Measurements from ENCODE around the gene TSFM. TPM values are rescaled to one million over a fixed set of nuclear protein-coding genes. Genes with fewer than 3 reads are reported as not detected.

TSFM gene
- total and polyA plus RNA-seq, 2 of the 13 experiments (the other 11 are each of a cell fraction or from before 2014, with no cell fraction given), result 29.8 to 68.3 TPM

- H3K9ac ChIP-seq (ENCODE audit: insufficient read depth, low read depth, low read length), result no peak overlapping the region
- H3K79me2 ChIP-seq (ENCODE audit: insufficient read depth, low read length), result no peaks in the 10 kb centered on the region
- no peaks in the 10 kb centered on the region for H4K20me1 ChIP-seq (ENCODE audit: insufficient read depth, low read length)
- intact Hi-C loops (cut with micrococcal nuclease; ENCODE audit: unreplicated experiment) (no loop called here), in situ Hi-C loops (cut with HindIII; ENCODE audit: extremely low pct_ligation_motif_present, low pct_unique_long_range_greater_than_20kb) (no loop called here)
- peaks cover 14 to 64% of the 10 kb centered on the region in 2 experiments for H3K36me3 ChIP-seq (replicated peaks in 1 of 2; ENCODE audit: control insufficient read depth in 1 of 2, insufficient read depth in 2 of 2, low read length in 2 of 2)
- H3K9me3 ChIP-seq (ENCODE audit: low read length), result no peaks in the 10 kb centered on the region
- no peaks in the 10 kb centered on the region for H3K4me1 ChIP-seq (ENCODE audit: insufficient read depth, low read length)
- CTCF ChIA-PET (ENCODE audit: low intra/inter-chr PET ratio, low total read pairs), result no interaction called here
- no peak overlapping the region for H3K4me3 ChIP-seq (replicated peaks in 1 of 3; ENCODE audit: insufficient read depth in 1 of 3, low read depth in 2 of 3, low read length in 3 of 3)
- no peak overlapping the region for H3K27ac ChIP-seq (ENCODE audit: extremely low read length, insufficient read depth, low read length)
- FAIRE-seq, result no peak
- BruUV-seq (replicated peaks), result no TSS peak
- POLR2A ChIA-PET, result no interaction called here
- DNase-seq (ENCODE audit: low spot score), result no peak
- no peak for ATAC-seq
- no peak overlapping the region for H2AFZ ChIP-seq (ENCODE audit: low read length)
- 98% methylated on average over 6 of the region's 6 CpGs for WGBS (ENCODE audit: low lambda C conversion rate)
- H3K4me2 ChIP-seq (ENCODE audit: low read depth, low read length), result no peak overlapping the region
- H3K27me3 ChIP-seq (ENCODE audit: control insufficient read depth in 1 of 2, insufficient read depth in 2 of 2, low read length in 2 of 2), result no peaks in the 10 kb centered on the region
- TF ChIP-seq ZNF75D (CRISPR knock-in tag; IDR thresholded peaks at IDR 0.05; ENCODE audit: borderline replicate concordance) (no peak), ZNF513 (CRISPR knock-in tag; conservative IDR thresholded peaks at IDR 0.05) (no peak), TERF1 (CRISPR knock-in tag; IDR thresholded peaks at IDR 0.05) (no peak), ZHX2 (IDR thresholded peaks at IDR 0.05; ENCODE audit: low read depth) (no peak), ZHX2 (CRISPR knock-in tag; IDR thresholded peaks at IDR 0.05; ENCODE audit: borderline replicate concordance) (no peak), GTF2F1 (IDR thresholded peaks at IDR 0.05; ENCODE audit: low read length) (no peak), KDM2A (CRISPR knock-in tag; IDR thresholded peaks at IDR 0.05; ENCODE audit: borderline replicate concordance, low read depth) (no peak), UBTF (CRISPR knock-in tag; IDR thresholded peaks at IDR 0.05) (no peak), ZNF607 (CRISPR knock-in tag; IDR thresholded peaks at IDR 0.05; ENCODE audit: borderline replicate concordance) (no peak)
These were observed 12.8 kb downstream of the TSFM start for GRCh38 chr12:57795354-57795753.
